NCI-H2227 treated with DMSO at 0.1 percent for 48 hours (cell line): ENCODE measurements around the gene P4HTM.

Source experiments
- DNase-seq: peaks from one replicate; lab custom pipeline; 2025; lab: John Stamatoyannopoulos, UW

Gene P4HTM

GRCh38 chr3:48989796-48990635 lies at the start of gene P4HTM:
TSS of gene P4HTM (plus strand) at chr3:48990241. CDS start at chr3:48990257, 16 bp downstream.
- DNase-seq, result peak; percentile 51

- no peak for DNase-seq
Observed at GRCh38 chr3:48945432-48945831, 44.6 kb upstream of the P4HTM start.

GRCh38 chr3:48945891-48946549 lies 44.0 kb upstream of the P4HTM start:
- DNase-seq, result no peak

GRCh38 chr3:48949376-48949717 lies 40.7 kb upstream of the P4HTM start:
- DNase-seq, result no peak

- no peak for DNase-seq
Observed at GRCh38 chr3:48950051-48950450, 40.0 kb upstream of the P4HTM start.

GRCh38 chr3:48951764-48952163 lies 38.3 kb upstream of the P4HTM start:
- no peak for DNase-seq

- no peak for DNase-seq
Observed at GRCh38 chr3:48952510-48953118, 37.4 kb upstream of the P4HTM start.

- no peak for DNase-seq
Observed at GRCh38 chr3:48957006-48957705, 32.9 kb upstream of the P4HTM start.

- no peak for DNase-seq
Observed at GRCh38 chr3:48960841-48961413, 29.1 kb upstream of the P4HTM start.

GRCh38 chr3:48962340-48962739 lies 27.7 kb upstream of the P4HTM start:
- no peak for DNase-seq

GRCh38 chr3:48962939-48963338 lies 27.1 kb upstream of the P4HTM start:
- no peak for DNase-seq

- no peak for DNase-seq
Observed at GRCh38 chr3:48963591-48963990, 26.4 kb upstream of the P4HTM start.

GRCh38 chr3:48966367-48966766 lies 23.7 kb upstream of the P4HTM start:
- DNase-seq, result no peak

- no peak for DNase-seq
Observed at GRCh38 chr3:48966876-48967361, 23.1 kb upstream of the P4HTM start.

GRCh38 chr3:48970586-48970985 lies 19.5 kb upstream of the P4HTM start:
- no peak for DNase-seq

- no peak for DNase-seq
Observed at GRCh38 chr3:48974076-48974864, 15.8 kb upstream of the P4HTM start.

GRCh38 chr3:48979451-48979850 lies 10.6 kb upstream of the P4HTM start:
- DNase-seq, result no peak

GRCh38 chr3:48980295-48980694 lies 9.7 kb upstream of the P4HTM start:
- DNase-seq, result no peak

GRCh38 chr3:48982016-48982415 lies 8.0 kb upstream of the P4HTM start:
- DNase-seq, result no peak

- DNase-seq, result no peak
Observed at GRCh38 chr3:48982686-48983085, 7.4 kb upstream of the P4HTM start.

GRCh38 chr3:48983096-48983495 lies 6.9 kb upstream of the P4HTM start:
- no peak for DNase-seq
